Left cardiac atrium (tissue), 4 donors: Measurements from ENCODE around the gene HOXB13. TPM values are rescaled to one million over a fixed set of nuclear protein-coding genes. Genes with fewer than 3 reads are reported as not detected.
A peak's percentile ranks its signal among the peaks of the same experiment; 100 is the strongest.

ENCODE experiments used
- ATAC-seq, 2 donors: fragments of 200-7000 bp; cut with Tn5 transposase; one replicate each; pipeline ENCODE4 v1.9.1; 2020; ENCODE audit warnings: mild to moderate bottlenecking in 2 of 2, moderate library complexity in 2 of 2
- DNase-seq: peaks from one replicate; pipeline ENCODE4 v3.0.0-alpha.2; 2020
- intact Hi-C, 2 donors: fragments of 100-400 bp; cut with DNase I; formaldehyde crosslinking; loops; one replicate each; pipeline versions ENCODE4 v1.14.1 to v1.15.1; 2022 to 2023
- long read RNA-seq: library from polyadenylated mRNA; unstranded; transcript quantifications from one replicate; pipeline ENCODE4 v2.0.0, GENCODE V29; 2021
- total RNA-seq, 2 donors: library from RNA; stranded (reverse); fragmentation: NEBNext Ultra II Directional; extraction: Animal tissue kit (Norgen Biotek cat#: 25700); gene quantifications; one replicate each; pipeline ENCODE4 v1.2.1, GENCODE V29; 2021
- donor health status: DM: no; HTN: yes; CAD: no.
- donor health status: DM: no; HTN: yes; CAD: no; lungs with severe emphysema.
- donor health status: DM: yes; HTN: yes; CAD: no.
- donor health status: Dilated cardiomyopathy.

Gene HOXB13
- total RNA-seq, result not detected
- long read RNA-seq, result 0 reads

GRCh38 chr17:48728232-48729231 lies at the start of gene HOXB13:
TSS of gene HOXB13 (minus strand) at chr17:48728750. CDS start at chr17:48728593, 157 bp downstream.
- peak; percentile 52 for DNase-seq
- no peak for ATAC-seq
- intact Hi-C loops, result loop anchor here (5.0 to 10.0 kb wide), 2 partner anchors 146 to 154 kb away; no protein-coding TSS in a partner anchor

- no peak for ATAC-seq
- intact Hi-C loops, result no loop called here
- DNase-seq, result no peak
Measured at GRCh38 chr17:48776602-48777001, 48.1 kb upstream of the HOXB13 start.

- intact Hi-C loops, result no loop called here
- no peak for DNase-seq
- ATAC-seq, result no peak
Measured at GRCh38 chr17:48773245-48773644, 44.7 kb upstream of the HOXB13 start.

GRCh38 chr17:48770954-48771353 lies 42.4 kb upstream of the HOXB13 start:
- ATAC-seq (no peak), DNase-seq (no peak)
- intact Hi-C loops, result no loop called here

- DNase-seq, result no peak
- no peak for ATAC-seq
Measured at GRCh38 chr17:48769009-48769675, 40.6 kb upstream of the HOXB13 start.

GRCh38 chr17:48767263-48767774 lies 38.8 kb upstream of the HOXB13 start:
- intact Hi-C loops, result no loop called here
- ATAC-seq, result no peak
- no peak for DNase-seq

More at GRCh38 chr17:48769009-48769675, 40.6 kb upstream of the HOXB13 start:
- intact Hi-C loops, result no loop called here

- DNase-seq (no peak), ATAC-seq (no peak)
- intact Hi-C loops, result no loop called here
Measured at GRCh38 chr17:48761114-48761513, 32.6 kb upstream of the HOXB13 start.

GRCh38 chr17:48760411-48760810 lies 31.9 kb upstream of the HOXB13 start:
- intact Hi-C loops, result no loop called here
- DNase-seq (no peak), ATAC-seq (no peak)

- intact Hi-C loops, result no loop called here
- DNase-seq (no peak), ATAC-seq (no peak)
Measured at GRCh38 chr17:48759288-48759687, 30.7 kb upstream of the HOXB13 start.

- no peak for ATAC-seq
- intact Hi-C loops, result no loop called here
- DNase-seq, result no peak
Measured at GRCh38 chr17:48757524-48757961, 29.0 kb upstream of the HOXB13 start.

GRCh38 chr17:48756830-48757251 lies 28.3 kb upstream of the HOXB13 start:
- DNase-seq (no peak), ATAC-seq (no peak)
- intact Hi-C loops, result no loop called here

- intact Hi-C loops, result no loop called here
- no peak for ATAC-seq
Measured at GRCh38 chr17:48755356-48755755, 26.8 kb upstream of the HOXB13 start.

GRCh38 chr17:48754500-48755261 lies 26.1 kb upstream of the HOXB13 start:
- intact Hi-C loops, result no loop called here
- ATAC-seq, result no peak
- no peak for DNase-seq

More at GRCh38 chr17:48755356-48755755, 26.8 kb upstream of the HOXB13 start:
- DNase-seq, result no peak

- no peak for DNase-seq
- ATAC-seq, result no peak
- intact Hi-C loops, result no loop called here
Measured at GRCh38 chr17:48753794-48754499, 25.4 kb upstream of the HOXB13 start.

- ATAC-seq, result no peak
- DNase-seq, result no peak
- intact Hi-C loops, result no loop called here
Measured at GRCh38 chr17:48752399-48753288, 24.1 kb upstream of the HOXB13 start.

GRCh38 chr17:48751733-48752398 lies 23.3 kb upstream of the HOXB13 start:
- DNase-seq, result no peak
- ATAC-seq, result no peak
- intact Hi-C loops, result no loop called here

- DNase-seq (no peak), ATAC-seq (no peak)
- intact Hi-C loops, result no loop called here
Measured at GRCh38 chr17:48751172-48751571, 22.6 kb upstream of the HOXB13 start.
